ENCODE measurements around the gene PRKCE.

PRKCE gene

GRCh38 chr2:45938649-45939511, 287.4 kb downstream of the PRKCE start:
- Histone ChIP-seq H3K4me1 (ENCODE audit: insufficient read depth, low read length) (peaks cover 24% of the 10 kb centered on the region), H3K9me3 (ENCODE audit: control insufficient read depth, insufficient read depth, low read length) (no peaks in the 10 kb centered on the region), H3K9ac (ENCODE audit: low read depth, low read length) (no peak overlapping the region), H3K36me3 (ENCODE audit: insufficient read depth, low read length) (no peaks in the 10 kb centered on the region)

GRCh38 chr2:45941531-45942236, 290.2 kb downstream of the PRKCE start:
- Histone ChIP-seq H3K9ac (ENCODE audit: low read depth, low read length) (no peak overlapping the region), H3K9me3 (ENCODE audit: control insufficient read depth, insufficient read depth, low read length) (no peaks in the 10 kb centered on the region), H3K4me1 (ENCODE audit: insufficient read depth, low read length) (peaks cover 23% of the 10 kb centered on the region), H3K36me3 (ENCODE audit: insufficient read depth, low read length) (no peaks in the 10 kb centered on the region)

DNA sequence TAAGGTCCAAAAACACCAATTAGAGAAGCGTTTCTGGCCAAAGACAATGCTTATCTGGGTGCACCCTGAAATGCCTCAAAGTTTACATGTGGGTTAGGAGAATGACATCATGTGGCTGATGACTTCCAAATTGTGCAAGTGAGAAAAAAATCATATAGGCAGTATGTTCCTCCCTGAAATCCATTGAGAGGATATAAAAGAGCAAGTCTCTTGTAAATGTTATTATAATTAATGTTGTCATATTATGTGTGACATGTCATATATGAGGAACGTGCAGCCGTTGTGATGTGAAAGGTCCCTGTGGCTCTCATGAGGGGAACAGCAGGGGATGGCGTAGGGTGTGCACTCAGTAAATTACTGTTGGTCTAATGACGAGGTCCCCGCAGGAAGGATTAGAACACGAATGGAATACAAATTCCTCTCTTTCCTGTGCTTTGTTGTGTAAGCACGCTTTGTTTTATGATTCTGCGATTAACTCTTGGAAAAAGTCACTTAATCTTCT, 290.8 kb downstream of the PRKCE start:
- H3K9ac ChIP-seq (ENCODE audit: low read depth, low read length), result no peak overlapping the region
- H3K4me1 ChIP-seq (ENCODE audit: insufficient read depth, low read length), result peaks cover 23% of the 10 kb centered on the region
- no peaks in the 10 kb centered on the region for H3K9me3 ChIP-seq (ENCODE audit: control insufficient read depth, insufficient read depth, low read length)
- no peaks in the 10 kb centered on the region for H3K36me3 ChIP-seq (ENCODE audit: insufficient read depth, low read length)

- no peak overlapping the region for H3K9ac ChIP-seq (ENCODE audit: low read depth, low read length)
- no peaks in the 10 kb centered on the region for H3K9me3 ChIP-seq (ENCODE audit: control insufficient read depth, insufficient read depth, low read length)
- peaks cover 19% of the 10 kb centered on the region for H3K4me1 ChIP-seq (ENCODE audit: insufficient read depth, low read length)
- no peaks in the 10 kb centered on the region for H3K36me3 ChIP-seq (ENCODE audit: insufficient read depth, low read length)
Observed at GRCh38 chr2:45943219-45944044, 292.0 kb downstream of the PRKCE start.

- H3K9ac ChIP-seq (ENCODE audit: low read depth, low read length), result no peak overlapping the region
- H3K9me3 ChIP-seq (ENCODE audit: control insufficient read depth, insufficient read depth, low read length), result no peaks in the 10 kb centered on the region
- no peaks in the 10 kb centered on the region for H3K36me3 ChIP-seq (ENCODE audit: insufficient read depth, low read length)
- peaks cover 14% of the 10 kb centered on the region for H3K4me1 ChIP-seq (ENCODE audit: insufficient read depth, low read length)
Observed at GRCh38 chr2:45944074-45944473, 292.6 kb downstream of the PRKCE start.

DNA sequence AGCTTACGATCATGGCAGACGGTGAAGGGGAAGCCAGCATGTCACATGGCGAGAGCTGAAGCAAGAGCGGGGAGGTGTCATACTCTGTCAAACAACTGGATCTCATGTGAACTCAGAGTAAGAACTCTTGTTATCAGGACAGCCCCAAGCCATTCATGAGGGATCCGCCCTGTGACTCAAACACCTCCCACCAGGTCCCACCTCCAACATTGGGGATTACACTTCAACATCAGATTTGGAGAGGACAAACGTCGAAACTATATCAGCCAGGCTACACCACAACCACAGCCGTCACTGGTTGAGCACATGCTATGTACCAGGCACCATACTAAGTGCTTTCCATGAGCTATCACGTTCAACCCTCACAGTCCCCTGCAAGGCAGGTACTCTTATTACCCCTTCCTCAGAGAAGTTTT, 293.8 kb downstream of the PRKCE start:
- Histone ChIP-seq H3K9ac (ENCODE audit: low read depth, low read length) (no peak overlapping the region), H3K4me1 (ENCODE audit: insufficient read depth, low read length) (peaks cover 12% of the 10 kb centered on the region), H3K9me3 (ENCODE audit: control insufficient read depth, insufficient read depth, low read length) (no peaks in the 10 kb centered on the region), H3K36me3 (ENCODE audit: insufficient read depth, low read length) (no peaks in the 10 kb centered on the region)

DNA sequence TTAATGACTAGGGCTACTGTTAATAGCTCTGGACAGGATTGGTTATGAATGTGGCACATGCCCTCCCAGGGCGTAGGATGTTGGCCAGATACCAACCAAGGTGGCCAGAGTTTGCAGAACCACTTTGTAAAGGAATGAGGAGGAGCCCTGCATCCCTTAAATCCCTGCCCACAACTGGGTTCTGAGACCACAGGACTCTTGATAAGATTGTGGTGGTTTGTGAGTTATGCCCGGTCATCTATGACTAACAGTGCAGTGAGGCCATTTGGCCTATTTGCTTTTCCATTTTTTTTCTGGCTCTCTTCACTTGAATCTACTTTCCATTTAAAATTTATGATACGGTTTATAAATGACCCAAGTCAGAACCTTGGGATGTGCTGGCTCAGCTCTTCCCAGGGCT, 294.5 kb downstream of the PRKCE start:
- Histone ChIP-seq H3K36me3 (ENCODE audit: insufficient read depth, low read length) (no peaks in the 10 kb centered on the region), H3K4me1 (ENCODE audit: insufficient read depth, low read length) (peaks cover 12% of the 10 kb centered on the region), H3K9ac (ENCODE audit: low read depth, low read length) (no peak overlapping the region), H3K9me3 (ENCODE audit: control insufficient read depth, insufficient read depth, low read length) (no peaks in the 10 kb centered on the region)

- no peaks in the 10 kb centered on the region for H3K4me1 ChIP-seq (ENCODE audit: insufficient read depth, low read length)
- no peaks in the 10 kb centered on the region for H3K36me3 ChIP-seq (ENCODE audit: insufficient read depth, low read length)
- H3K9ac ChIP-seq (ENCODE audit: low read depth, low read length), result no peak overlapping the region
- no peaks in the 10 kb centered on the region for H3K9me3 ChIP-seq (ENCODE audit: control insufficient read depth, insufficient read depth, low read length)
Observed at GRCh38 chr2:45950606-45951005, 299.1 kb downstream of the PRKCE start.

DNA sequence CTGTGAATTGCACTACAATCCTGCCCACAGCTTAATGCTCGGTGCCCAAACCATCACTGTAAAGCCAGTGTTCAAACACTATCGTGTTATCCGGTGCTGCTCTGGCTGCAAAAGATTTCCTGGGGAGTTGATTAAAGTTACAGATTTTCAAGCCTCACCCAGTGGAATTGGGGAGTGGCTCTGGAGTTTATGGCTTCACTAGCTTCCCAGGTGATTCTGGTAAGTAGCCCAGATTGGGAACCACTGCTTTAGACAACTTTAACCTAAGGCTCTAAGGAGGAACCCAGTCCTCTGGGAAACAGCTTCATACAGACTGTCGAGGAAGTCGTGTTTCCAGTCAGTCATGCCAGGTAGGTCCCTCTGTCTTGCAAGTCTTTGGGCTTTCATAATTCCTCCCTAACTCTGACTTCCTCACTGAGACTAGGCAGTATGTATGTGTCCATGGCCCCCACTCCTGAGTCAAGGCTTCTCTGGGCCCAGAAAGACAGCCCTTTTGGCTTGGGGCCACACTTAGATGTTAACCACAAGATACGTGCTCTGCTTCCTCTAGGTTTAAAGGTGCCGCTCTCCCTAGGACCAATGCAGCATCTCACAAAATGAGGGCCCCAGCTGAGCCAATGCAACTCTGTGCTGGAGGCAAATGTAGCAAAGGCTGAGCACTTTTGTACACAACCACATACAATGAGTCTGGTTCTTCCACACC, 299.7 kb downstream of the PRKCE start:
- Histone ChIP-seq H3K36me3 (ENCODE audit: insufficient read depth, low read length) (no peaks in the 10 kb centered on the region), H3K9ac (ENCODE audit: low read depth, low read length) (no peak overlapping the region), H3K9me3 (ENCODE audit: control insufficient read depth, insufficient read depth, low read length) (no peaks in the 10 kb centered on the region), H3K4me1 (ENCODE audit: insufficient read depth, low read length) (no peaks in the 10 kb centered on the region)

DNA sequence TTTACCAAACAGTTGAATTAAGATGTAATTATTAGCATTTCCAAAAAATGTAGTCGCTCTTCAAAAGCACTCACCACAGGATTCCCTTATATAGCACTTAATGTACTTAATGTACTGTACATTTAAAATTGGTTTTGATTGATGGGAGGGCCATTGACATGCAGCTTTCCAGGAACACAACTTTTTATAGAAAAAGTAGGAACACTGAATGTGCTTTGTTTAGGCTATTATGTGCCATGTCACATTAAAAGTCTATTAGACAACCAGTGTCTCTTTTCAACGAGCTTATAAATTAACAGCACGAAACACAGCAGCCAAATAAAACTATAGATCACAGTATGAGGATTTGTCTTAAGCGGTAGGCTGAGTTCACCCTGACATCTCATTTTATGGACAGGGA, 301.1 kb downstream of the PRKCE start:
- Histone ChIP-seq H3K9me3 (ENCODE audit: control insufficient read depth, insufficient read depth, low read length) (no peaks in the 10 kb centered on the region), H3K9ac (ENCODE audit: low read depth, low read length) (no peak overlapping the region), H3K4me1 (ENCODE audit: insufficient read depth, low read length) (no peaks in the 10 kb centered on the region), H3K36me3 (ENCODE audit: insufficient read depth, low read length) (no peaks in the 10 kb centered on the region)

GRCh38 chr2:45953376-45954027, 302.0 kb downstream of the PRKCE start:
- Histone ChIP-seq H3K9ac (ENCODE audit: low read depth, low read length) (no peak overlapping the region), H3K36me3 (ENCODE audit: insufficient read depth, low read length) (no peaks in the 10 kb centered on the region), H3K4me1 (ENCODE audit: insufficient read depth, low read length) (no peaks in the 10 kb centered on the region), H3K9me3 (ENCODE audit: control insufficient read depth, insufficient read depth, low read length) (no peaks in the 10 kb centered on the region)

DNA sequence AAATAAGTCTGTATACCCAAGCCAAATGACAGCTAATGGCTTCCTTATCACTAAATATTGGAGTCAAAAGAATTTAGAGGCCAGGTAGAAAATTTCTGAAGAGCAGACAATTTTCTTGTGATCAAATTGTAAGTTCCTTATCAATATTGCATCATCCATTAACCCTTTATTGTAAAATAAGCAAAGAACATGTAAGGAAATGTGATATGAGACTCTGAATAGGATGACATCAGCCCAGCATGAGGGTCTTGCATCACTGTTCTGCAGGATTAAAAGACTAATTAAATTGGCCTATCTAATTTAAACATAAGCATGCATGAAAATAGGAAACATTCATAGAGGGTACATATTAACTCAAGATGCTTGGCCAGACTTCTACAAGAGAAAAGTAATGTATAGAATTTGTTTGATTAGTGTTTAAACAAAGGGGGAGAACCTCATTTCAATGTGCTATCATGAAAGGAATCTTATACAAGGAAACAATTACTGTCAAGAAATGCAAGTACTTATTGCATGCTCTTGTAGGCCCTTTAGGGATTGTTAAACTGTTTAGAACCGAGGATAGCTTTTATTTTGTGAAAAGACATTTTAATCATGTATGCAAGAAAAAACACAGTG, 302.9 kb downstream of the PRKCE start:
- peaks cover 6% of the 10 kb centered on the region; the same call in 1 of the 2 replicates for H3K4me1 ChIP-seq (ENCODE audit: insufficient read depth, low read length)
- H3K9me3 ChIP-seq (ENCODE audit: control insufficient read depth, insufficient read depth, low read length), result no peaks in the 10 kb centered on the region
- no peak overlapping the region for H3K9ac ChIP-seq (ENCODE audit: low read depth, low read length)
- H3K36me3 ChIP-seq (ENCODE audit: insufficient read depth, low read length), result no peaks in the 10 kb centered on the region

DNA sequence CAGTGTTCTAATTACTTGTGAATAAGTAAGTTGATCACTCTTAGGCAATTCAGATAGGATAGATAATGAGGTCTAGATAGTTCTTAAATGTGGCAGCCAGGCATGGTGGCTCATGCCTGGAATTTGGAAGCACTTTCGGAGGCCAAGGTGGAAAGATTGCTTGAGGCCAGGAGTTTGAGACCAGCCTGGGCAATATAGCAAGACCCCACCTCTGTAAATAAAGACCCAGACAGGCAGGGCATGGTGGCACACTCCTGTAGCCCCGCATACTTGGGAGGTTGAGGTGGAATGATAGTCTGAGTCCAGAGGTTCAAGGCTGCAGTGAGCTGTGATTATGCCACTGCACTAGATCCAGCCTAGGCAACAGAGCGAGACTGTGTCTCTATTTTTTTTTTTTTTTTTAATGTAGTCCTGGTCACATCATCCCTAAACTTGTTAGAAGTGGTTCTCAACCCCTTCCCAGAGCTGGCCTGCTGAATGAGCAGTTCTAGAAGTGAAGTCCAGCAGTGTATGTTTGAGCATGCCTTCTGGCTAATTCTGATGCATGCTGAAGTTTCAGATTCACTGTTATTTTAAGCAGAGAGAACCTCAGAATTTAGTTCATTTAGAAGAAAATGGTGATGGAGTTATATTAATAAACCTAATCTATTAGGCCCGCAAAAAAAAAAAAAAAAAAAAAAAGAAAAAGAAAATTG, 306.2 kb downstream of the PRKCE start:
- Histone ChIP-seq H3K36me3 (ENCODE audit: insufficient read depth, low read length) (no peaks in the 10 kb centered on the region), H3K9me3 (ENCODE audit: control insufficient read depth, insufficient read depth, low read length) (no peaks in the 10 kb centered on the region), H3K4me1 (ENCODE audit: insufficient read depth, low read length) (peaks cover 10% of the 10 kb centered on the region), H3K9ac (ENCODE audit: low read depth, low read length) (no peak overlapping the region)

Data from ES-I3 (cell line).